ENCODE measurements around the gene ST7L.

- TF ChIP-seq CTCF (IDR thresholded peaks at IDR 0.05; ENCODE audit: borderline replicate concordance, extremely low read depth, low read length, poor library complexity, severe bottlenecking) (no peak), EZH2 (IDR thresholded peaks at IDR 0.05; ENCODE audit: borderline replicate concordance, low read depth, low read length, severe bottlenecking) (no peak)
Observed at GRCh38 chr1:112633628-112634027, 14.7 kb upstream of the ST7L start.
